Subcutaneous abdominal adipose tissue (tissue), 5 donors: ENCODE measurements around the gene CFAP299.
"Not testable (repeated sequence)": the region's sequence is repeated elsewhere in the genome, so short reads cannot be mapped to it uniquely, and the experiment has no call there.

ENCODE experiments used
- H3K27ac ChIP-seq: one replicate; pipeline ENCODE4 v1.7.0; 2013; ENCODE audit warnings: low read depth, mild to moderate bottlenecking, inconsistent platforms, low read length, moderate library complexity
- H3K27me3 ChIP-seq, 5 donors: one replicate each; pipeline ENCODE4 v1.7.0; 2013; ENCODE audit warnings: low read length in 5 of 5, inconsistent platforms in 1 of 5; ENCODE audit not compliant: control insufficient read depth in 5 of 5, insufficient read depth in 4 of 5
- H3K36me3 ChIP-seq, 5 donors: one replicate each; pipeline ENCODE4 v1.7.0; 2013; ENCODE audit warnings: low read length in 5 of 5; ENCODE audit not compliant: control insufficient read depth in 5 of 5, insufficient read depth in 5 of 5
- H3K4me1 ChIP-seq, 5 donors: one replicate each; pipeline ENCODE4 v1.7.0; 2013; ENCODE audit warnings: low read length in 5 of 5, mild to moderate bottlenecking in 3 of 5, moderate library complexity in 1 of 5; ENCODE audit not compliant: control insufficient read depth in 5 of 5, insufficient read depth in 5 of 5
- H3K4me3 ChIP-seq, 5 donors: one replicate each; pipeline ENCODE4 v1.7.0; 2013; ENCODE audit warnings: low read length in 5 of 5, low read depth in 1 of 5
- H3K9ac ChIP-seq, 5 donors: one replicate each; pipeline ENCODE4 v1.7.0; 2013; ENCODE audit warnings: low read length in 5 of 5, mild to moderate bottlenecking in 4 of 5, moderate library complexity in 3 of 5
- H3K9me3 ChIP-seq, 5 donors: one replicate each; pipeline ENCODE4 v1.7.0; 2013; ENCODE audit warnings: low read length in 5 of 5; ENCODE audit not compliant: control insufficient read depth in 5 of 5
- donor health status: healthy.
- donor health status: healthy.
- donor health status: healthy.
- donor health status: healthy.
- donor health status: healthy.

The CFAP299 gene

GRCh38 chr4:80322716-80323115, 12.8 kb upstream of the CFAP299 start:
- Histone ChIP-seq H3K4me1 (no peaks in the 10 kb centered on the region), H3K9ac (no peak overlapping the region), H3K27ac (no peak overlapping the region), H3K27me3 (peaks cover 0 to 2% (median 0%) of the 10 kb centered on the region in 5 donors), H3K36me3 (no peaks in the 10 kb centered on the region), H3K9me3 (no peaks in the 10 kb centered on the region), H3K4me3 (no peak overlapping the region)

DNA sequence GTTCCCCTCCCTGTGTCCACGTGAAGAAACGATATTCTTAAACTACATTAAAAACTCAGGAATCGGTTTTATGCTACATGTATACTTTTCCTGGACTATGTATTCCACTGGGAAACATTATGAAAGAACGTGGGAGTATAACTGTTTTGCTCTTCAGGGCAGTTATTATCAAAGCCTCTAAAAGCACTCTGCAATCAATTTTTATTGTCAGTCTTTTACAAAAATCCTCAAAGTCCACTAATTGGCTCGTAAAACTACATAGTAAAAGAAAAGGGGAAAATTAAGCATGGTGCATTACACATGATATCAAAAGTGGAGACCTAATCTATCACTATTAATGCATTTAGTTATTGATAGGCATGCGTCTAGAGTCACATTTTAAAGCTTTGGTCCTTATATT, 11.4 kb upstream of the CFAP299 start:
- Histone ChIP-seq H3K27me3 (peaks cover 0 to 5% (median 0%) of the 10 kb centered on the region in 5 donors), H3K9ac (no peak overlapping the region), H3K9me3 (no peaks in the 10 kb centered on the region), H3K4me3 (no peak overlapping the region), H3K36me3 (no peaks in the 10 kb centered on the region), H3K4me1 (no peaks in the 10 kb centered on the region), H3K27ac (no peak overlapping the region)

DNA sequence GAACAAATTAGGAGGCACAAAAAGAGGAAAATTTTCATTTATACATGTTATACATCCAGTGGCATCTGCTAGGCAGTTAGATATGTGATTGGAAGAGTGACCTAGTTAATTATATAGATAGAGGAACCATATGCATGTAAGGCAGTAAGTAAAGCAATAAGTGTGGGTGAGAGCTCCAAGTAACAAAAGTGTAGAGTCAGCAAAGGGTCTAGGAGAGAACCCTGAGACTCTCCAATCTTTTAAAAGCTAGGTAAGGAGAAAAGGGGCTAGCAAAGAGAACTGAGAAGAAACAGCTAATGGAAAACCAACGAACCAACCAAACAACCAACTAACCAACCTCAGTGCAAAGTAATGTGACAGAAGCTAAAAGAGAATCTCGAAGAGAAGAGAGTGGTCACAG, 3.8 kb upstream of the CFAP299 start:
- peaks cover 0 to 19% (median 14%) of the 10 kb centered on the region in 5 donors for H3K4me1 ChIP-seq
- H3K27me3 ChIP-seq: peaks cover 0 to 8% (median 0%) of the 10 kb centered on the region in 5 donors
- no peak overlapping the region for H3K4me3 ChIP-seq

GRCh38 chr4:80333121-80333520, 2.4 kb upstream of the CFAP299 start:
- H3K9ac ChIP-seq: no peak overlapping the region

More for the DNA sequence above, 3.8 kb upstream of the CFAP299 start:
- Histone ChIP-seq H3K9me3 (no peaks in the 10 kb centered on the region), H3K27ac (no peak overlapping the region), H3K36me3 (no peaks in the 10 kb centered on the region), H3K9ac (no peak overlapping the region)

GRCh38 chr4:80334568-80334967, 962 bp upstream of the CFAP299 start:
- Histone ChIP-seq H3K9ac (no peak overlapping the region), H3K4me3 (no peak overlapping the region), H3K9me3 (no peaks in the 10 kb centered on the region), H3K36me3 (no peaks in the 10 kb centered on the region), H3K27me3 (peaks cover 0 to 3% (median 0%) of the 10 kb centered on the region in 5 donors), H3K27ac (no peak overlapping the region), H3K4me1 (peaks cover 0 to 19% (median 14%) of the 10 kb centered on the region in 5 donors)

More at GRCh38 chr4:80333121-80333520, 2.4 kb upstream of the CFAP299 start:
- no peaks in the 10 kb centered on the region for H3K9me3 ChIP-seq
- peaks cover 0 to 19% (median 14%) of the 10 kb centered on the region in 5 donors for H3K4me1 ChIP-seq
- no peak overlapping the region for H3K4me3 ChIP-seq
- peaks cover 0 to 5% (median 0%) of the 10 kb centered on the region in 5 donors for H3K27me3 ChIP-seq
- H3K36me3 ChIP-seq: no peaks in the 10 kb centered on the region
- no peak overlapping the region for H3K27ac ChIP-seq

DNA sequence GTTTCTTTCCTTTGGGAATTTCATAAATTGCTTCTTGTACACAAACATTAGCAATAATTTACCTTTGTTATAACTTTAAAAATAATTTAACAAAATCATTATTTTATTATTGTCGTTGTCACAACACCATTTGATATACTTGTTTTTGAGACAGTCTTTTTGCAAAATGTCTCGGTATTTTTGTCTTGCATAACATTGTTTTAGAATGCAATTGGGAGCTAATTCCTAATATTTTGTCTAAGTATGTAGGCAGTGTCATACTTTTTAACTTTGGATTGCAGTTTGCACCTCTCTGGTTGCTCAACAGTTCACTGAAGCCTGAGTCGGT, 340 bp upstream of the CFAP299 start:
- H3K9ac ChIP-seq: peak overlapping the region in 2 of 5 donors; percentile 36 to 62
- peaks cover 0 to 19% (median 14%) of the 10 kb centered on the region in 5 donors for H3K4me1 ChIP-seq
- no peaks in the 10 kb centered on the region for H3K36me3 ChIP-seq
- no peaks in the 10 kb centered on the region for H3K9me3 ChIP-seq
- H3K4me3 ChIP-seq: peak overlapping the region; percentile 74 to 94 (median 91)
- H3K27me3 ChIP-seq: peaks cover 0 to 3% (median 0%) of the 10 kb centered on the region in 5 donors
- no peak overlapping the region for H3K27ac ChIP-seq

DNA sequence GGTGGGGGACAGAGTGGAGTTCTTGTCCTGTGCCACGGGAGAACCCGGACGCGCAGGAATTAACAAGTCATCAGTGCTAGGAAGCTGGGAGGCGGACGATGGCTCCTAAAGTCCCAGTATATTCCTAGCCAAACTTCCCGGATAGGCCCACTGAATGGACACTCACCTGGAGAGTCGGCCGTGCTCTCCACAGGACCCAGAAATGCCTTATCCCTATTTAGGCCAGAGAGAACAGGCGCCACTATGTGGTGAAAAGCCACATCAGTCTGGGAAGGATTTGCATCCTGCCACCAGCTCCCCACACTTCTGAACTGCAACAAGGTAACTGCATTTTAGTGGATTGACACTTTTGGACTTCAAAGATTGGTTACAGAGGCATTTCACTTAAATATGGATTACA, 1.1 kb downstream of the CFAP299 start:
- Histone ChIP-seq H3K4me3 (peak overlapping the region in 4 of 5 donors; percentile 77 to 94 (median 85)), H3K4me1 (peaks cover 0 to 19% (median 14%) of the 10 kb centered on the region in 5 donors), H3K36me3 (no peaks in the 10 kb centered on the region), H3K27me3 (peaks cover 0 to 3% (median 0%) of the 10 kb centered on the region in 5 donors), H3K9ac (peak overlapping the region in 2 of 5 donors; percentile 36 to 72), H3K9me3 (no peaks in the 10 kb centered on the region), H3K27ac (no peak overlapping the region)

- no peak overlapping the region for H3K4me3 ChIP-seq
- no peak overlapping the region for H3K27ac ChIP-seq
- no peak overlapping the region for H3K9ac ChIP-seq
- no peaks in the 10 kb centered on the region for H3K36me3 ChIP-seq
- no peaks in the 10 kb centered on the region for H3K27me3 ChIP-seq
- peaks cover 0 to 16% (median 14%) of the 10 kb centered on the region in 5 donors for H3K4me1 ChIP-seq
- peaks cover 0 to 8% (median 3%) of the 10 kb centered on the region in 5 donors for H3K9me3 ChIP-seq
Measured at GRCh38 chr4:80340036-80340435, 4.5 kb downstream of the CFAP299 start.

GRCh38 chr4:80342684-80343083, 7.2 kb downstream of the CFAP299 start:
- not testable (repeated sequence) for H3K4me1 ChIP-seq, H3K27me3 ChIP-seq, H3K27ac ChIP-seq, H3K4me3 ChIP-seq, H3K9ac ChIP-seq, H3K36me3 ChIP-seq, H3K9me3 ChIP-seq

GRCh38 chr4:80343887-80344286, 8.4 kb downstream of the CFAP299 start:
- Histone ChIP-seq H3K27ac (no peak overlapping the region), H3K9ac (no peak overlapping the region), H3K9me3 (peaks cover 0 to 8% (median 3%) of the 10 kb centered on the region in 5 donors), H3K27me3 (no peaks in the 10 kb centered on the region), H3K4me1 (no peaks in the 10 kb centered on the region), H3K36me3 (no peaks in the 10 kb centered on the region), H3K4me3 (no peak overlapping the region)

DNA sequence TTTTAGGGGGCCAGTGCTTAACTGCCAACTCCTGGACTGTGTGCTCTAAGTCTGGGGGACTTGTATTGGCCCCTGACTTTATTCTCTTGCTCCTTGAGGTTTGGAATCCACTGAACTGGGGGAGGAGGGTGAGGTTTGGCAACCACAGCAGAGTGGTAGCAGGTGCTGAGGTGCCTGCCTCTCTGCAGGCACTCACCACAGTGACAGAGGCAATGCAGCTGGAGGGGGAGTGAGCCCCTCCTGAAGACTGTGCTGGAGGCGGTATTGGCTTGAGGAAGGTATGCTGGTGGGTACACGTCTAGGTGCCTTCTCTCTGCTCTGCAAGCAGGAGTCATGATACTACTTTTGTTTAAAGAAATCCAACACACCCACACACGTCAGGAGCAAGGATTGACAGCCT, 24.6 kb downstream of the CFAP299 start:
- Histone ChIP-seq H3K36me3 (no peaks in the 10 kb centered on the region), H3K27ac (no peak overlapping the region), H3K9ac (no peak overlapping the region), H3K4me1 (no peaks in the 10 kb centered on the region), H3K4me3 (no peak overlapping the region), H3K27me3 (peaks cover 0 to 3% (median 0%) of the 10 kb centered on the region in 5 donors), H3K9me3 (no peaks in the 10 kb centered on the region)
